Spinal cord (tissue), 10 donors: ENCODE measurements around the gene PIANP. TPM values are rescaled to one million over a fixed set of nuclear protein-coding genes. Genes with fewer than 3 reads are reported as not detected.
"Not testable (repeated sequence)": the region's sequence is repeated elsewhere in the genome, so short reads cannot be mapped to it uniquely, and the experiment has no call there.

Source experiments
- DNase-seq, 6 donors: peaks; one replicate each; pipeline versions ENCODE4 v3.0.0 to v3.0.0-alpha.2; 2013 to 2015; ENCODE audit warnings: low spot score in 6 of 6, low read depth in 4 of 6
- H3K27ac ChIP-seq: one replicate; pipeline ENCODE4 v1.5.1; 2013; ENCODE audit warnings: low read depth, low read length, control low read depth
- H3K27me3 ChIP-seq: one replicate; pipeline ENCODE4 v1.6.1; 2013; ENCODE audit warnings: low read length; ENCODE audit not compliant: control insufficient read depth, insufficient read depth
- H3K36me3 ChIP-seq: one replicate; pipeline ENCODE4 v1.6.1; 2013; ENCODE audit warnings: low read length; ENCODE audit not compliant: control insufficient read depth, insufficient read depth
- H3K4me1 ChIP-seq: one replicate; pipeline ENCODE4 v1.6.1; 2013; ENCODE audit warnings: low read length; ENCODE audit not compliant: control insufficient read depth, insufficient read depth
- H3K4me3 ChIP-seq: one replicate; pipeline ENCODE4 v1.5.1; 2013; ENCODE audit warnings: low read depth, low read length, control low read depth
- H3K9me3 ChIP-seq: one replicate; pipeline ENCODE4 v1.6.1; 2013; ENCODE audit warnings: low read length; ENCODE audit not compliant: control insufficient read depth, insufficient read depth
- WGBS: methylation state at CpG from one replicate; pipeline ENCODE4 v1.1.5; 2013; ENCODE audit warnings: missing lambda C conversion rate; ENCODE audit not compliant: insufficient coverage; 5-methylcytosine and 5-hydroxymethylcytosine counted together
- polyA plus RNA-seq, 2 donors: library from polyadenylated mRNA; unstranded; fragments of 120-200 nt; gene quantifications; one replicate each; pipeline ENCODE4 v1.2.1, GENCODE V29; 2013; ENCODE audit not compliant: insufficient read length in 2 of 2
- total RNA-seq, 2 donors: library from RNA; depleted of rRNA in 1 of 2; stranded (reverse); fragments of 120-200 nt in 1 of 2; fragments of >200 nt in 1 of 2; gene quantifications; one replicate each; pipeline versions ENCODE4 v1.2.3 to v1.2.4, GENCODE V29; 2013 to 2014
- donor health status: healthy.

Gene PIANP
- total and polyA plus RNA-seq, 4 donors, result 2.0 to 86.8 (median 42.7) TPM

DNA sequence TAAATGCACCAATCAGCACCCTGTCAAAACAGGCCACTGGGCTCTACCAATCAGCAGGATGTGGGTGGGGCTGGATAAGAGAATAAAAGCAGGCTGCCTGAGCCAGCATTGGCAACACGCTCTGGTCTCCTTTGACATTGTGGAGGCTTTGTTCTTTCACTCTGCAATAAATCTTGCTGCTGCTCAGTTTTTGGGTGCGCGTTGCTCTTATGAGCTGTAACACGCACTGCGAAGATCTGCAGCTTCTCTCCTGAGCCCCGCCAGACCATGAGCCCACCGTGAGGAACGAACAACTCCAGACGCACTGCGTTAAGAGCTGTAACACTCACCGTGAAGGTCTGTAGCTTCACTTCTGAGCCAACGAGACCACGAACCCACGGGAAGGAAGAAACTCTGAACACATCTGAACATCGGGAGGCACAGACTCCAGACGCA lies 8.4 kb upstream of the PIANP start:
- Histone ChIP-seq H3K9me3 (no peaks in the 10 kb centered on the region), H3K36me3 (no peaks in the 10 kb centered on the region), H3K4me1 (no peaks in the 10 kb centered on the region), H3K4me3 (no peak overlapping the region), H3K27ac (no peak overlapping the region), H3K27me3 (no peaks in the 10 kb centered on the region)
- 64% methylated on average over 16 of the region's 16 CpGs for WGBS
- DNase-seq, result no peak

GRCh38 chr12:6708351-6708750 lies 7.7 kb upstream of the PIANP start:
- H3K27me3 ChIP-seq, H3K36me3 ChIP-seq, H3K9me3 ChIP-seq, H3K4me3 ChIP-seq, H3K27ac ChIP-seq, H3K4me1 ChIP-seq, DNase-seq: not testable (repeated sequence)
- WGBS, result 94% methylated on average over 21 of the region's 21 CpGs

DNA sequence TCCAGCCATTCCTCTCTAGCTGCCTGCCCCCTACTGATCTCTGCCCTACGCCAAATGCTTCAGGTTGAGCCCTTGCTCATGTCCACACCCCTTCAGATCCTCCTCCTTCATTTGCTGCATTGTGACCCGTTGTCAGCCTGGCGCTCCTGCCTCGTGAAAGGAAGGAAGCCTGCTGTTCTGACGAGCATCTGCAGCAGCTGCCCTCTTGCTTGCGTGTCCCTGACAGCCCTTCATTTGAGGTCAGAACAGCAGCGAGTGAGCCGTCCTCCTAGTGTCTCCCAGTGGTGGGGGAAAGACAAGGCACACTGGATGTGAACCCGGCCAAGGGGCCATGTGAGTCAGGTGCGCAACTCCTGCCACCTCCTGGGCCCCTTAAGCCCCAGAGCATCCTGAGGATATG lies 3.0 kb upstream of the PIANP start:
- DNase-seq, result no peak
- Histone ChIP-seq H3K27ac (no peak overlapping the region), H3K9me3 (no peaks in the 10 kb centered on the region), H3K36me3 (no peaks in the 10 kb centered on the region), H3K27me3 (peaks cover 20% of the 10 kb centered on the region), H3K4me1 (peaks cover 21% of the 10 kb centered on the region), H3K4me3 (no peak overlapping the region)
- WGBS, result 14% methylated on average over 10 of the region's 10 CpGs

DNA sequence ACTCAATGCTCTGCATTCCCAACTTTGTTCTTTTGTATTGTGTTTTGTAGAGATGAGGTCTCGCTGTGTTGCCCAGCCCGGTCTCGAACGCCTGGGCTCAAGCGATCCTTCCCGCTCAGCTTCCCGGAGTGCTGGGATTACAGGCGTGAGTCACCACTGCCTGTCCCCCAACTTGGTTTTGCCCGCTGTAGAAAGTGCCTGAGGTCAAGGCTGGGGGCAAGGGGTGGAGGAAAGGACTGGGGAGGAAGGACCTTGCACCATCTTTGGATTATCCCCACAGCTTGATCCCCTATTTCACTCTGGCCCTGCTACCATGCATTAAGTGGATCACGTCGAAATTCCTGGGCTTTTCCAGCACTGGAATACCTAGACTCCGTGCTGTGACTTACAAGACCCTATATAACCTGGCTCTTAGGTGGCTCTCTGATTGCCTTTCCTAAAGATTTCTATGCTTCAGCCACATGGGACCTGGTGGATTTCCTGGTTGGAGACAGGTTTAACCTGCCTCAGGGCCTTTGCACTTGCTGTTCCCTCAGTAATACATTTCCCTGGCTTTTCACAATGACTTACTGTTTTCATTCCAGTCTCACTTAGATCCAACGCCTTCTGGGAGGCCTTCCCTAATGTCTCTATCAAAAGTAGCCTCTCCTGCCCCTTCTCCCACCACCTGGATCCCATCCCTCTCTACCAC lies 608 bp upstream of the PIANP start:
- peak overlapping the region; percentile 25 for H3K27ac ChIP-seq
- H3K4me1 ChIP-seq, result peaks cover 21% of the 10 kb centered on the region
- peak overlapping the region; percentile 58 for H3K4me3 ChIP-seq
- H3K36me3 ChIP-seq, result peaks cover 16% of the 10 kb centered on the region
- peaks cover 20% of the 10 kb centered on the region for H3K27me3 ChIP-seq
- WGBS, result 25% methylated on average over 13 of the region's 13 CpGs
- DNase-seq, result no peak
- H3K9me3 ChIP-seq, result no peaks in the 10 kb centered on the region

DNA sequence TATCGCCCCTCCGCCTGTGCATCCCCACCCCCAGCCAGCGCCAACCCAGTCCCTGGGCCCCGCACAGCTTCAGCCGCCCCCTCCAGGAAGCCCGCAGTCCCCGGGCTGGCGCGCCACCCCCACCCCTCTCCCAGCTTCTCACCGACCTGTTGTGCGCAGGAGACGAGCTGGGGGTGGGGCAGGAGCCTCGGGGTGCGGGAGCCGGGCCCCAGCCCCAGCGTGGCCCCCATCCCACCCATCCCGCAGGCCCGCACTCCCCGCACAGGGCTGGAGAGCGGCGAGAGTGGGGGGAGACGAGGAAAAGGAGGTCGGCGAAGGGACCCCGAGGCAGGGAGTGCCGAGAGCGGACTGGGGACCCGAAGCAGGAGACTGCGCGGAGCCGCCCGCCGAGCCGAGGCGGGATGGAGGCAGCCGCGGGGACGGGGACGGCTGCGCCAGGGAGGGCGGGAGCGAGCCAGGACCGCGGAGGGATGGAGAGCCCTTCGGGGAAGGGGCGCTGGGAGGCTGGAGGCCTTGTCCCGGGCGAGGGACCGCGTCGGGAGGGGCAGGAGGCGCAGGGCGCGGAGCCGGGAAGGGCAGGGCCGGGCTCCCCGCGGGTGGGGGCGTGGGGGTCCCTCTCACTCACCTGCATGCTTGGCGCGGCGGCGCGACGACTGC lies 498 bp downstream of the PIANP start:
- H3K36me3 ChIP-seq, result peaks cover 27% of the 10 kb centered on the region
- H3K27ac ChIP-seq, result peak overlapping the region; percentile 25
- peaks cover 20% of the 10 kb centered on the region for H3K27me3 ChIP-seq
- peak overlapping the region; percentile 38 for H3K4me3 ChIP-seq
- peak in 2 of 6 donors; percentile 63 to 67 for DNase-seq
- H3K9me3 ChIP-seq, result no peaks in the 10 kb centered on the region
- WGBS, result under 1% methylated on average over 54 of the region's 65 CpGs
- H3K4me1 ChIP-seq, result peaks cover 21% of the 10 kb centered on the region

GRCh38 chr12:6699259-6699988 lies 1.2 kb downstream of the PIANP start:
- 12% methylated on average over 11 of the region's 16 CpGs for WGBS
- Histone ChIP-seq H3K27me3 (peaks cover 20% of the 10 kb centered on the region), H3K4me3 (peak overlapping the region; percentile 38), H3K27ac (no peak overlapping the region), H3K4me1 (peaks cover 21% of the 10 kb centered on the region), H3K9me3 (no peaks in the 10 kb centered on the region), H3K36me3 (peaks cover 34% of the 10 kb centered on the region)
- DNase-seq, result no peak

- Histone ChIP-seq H3K27ac (no peak overlapping the region), H3K9me3 (no peaks in the 10 kb centered on the region), H3K27me3 (peaks cover 17% of the 10 kb centered on the region), H3K4me3 (no peak overlapping the region), H3K4me1 (peaks cover 21% of the 10 kb centered on the region), H3K36me3 (peaks cover 42% of the 10 kb centered on the region)
- DNase-seq, result no peak
- WGBS, result 77% methylated on average over 6 of the region's 8 CpGs
These were observed 2.1 kb downstream of the PIANP start for GRCh38 chr12:6698352-6699046.

DNA sequence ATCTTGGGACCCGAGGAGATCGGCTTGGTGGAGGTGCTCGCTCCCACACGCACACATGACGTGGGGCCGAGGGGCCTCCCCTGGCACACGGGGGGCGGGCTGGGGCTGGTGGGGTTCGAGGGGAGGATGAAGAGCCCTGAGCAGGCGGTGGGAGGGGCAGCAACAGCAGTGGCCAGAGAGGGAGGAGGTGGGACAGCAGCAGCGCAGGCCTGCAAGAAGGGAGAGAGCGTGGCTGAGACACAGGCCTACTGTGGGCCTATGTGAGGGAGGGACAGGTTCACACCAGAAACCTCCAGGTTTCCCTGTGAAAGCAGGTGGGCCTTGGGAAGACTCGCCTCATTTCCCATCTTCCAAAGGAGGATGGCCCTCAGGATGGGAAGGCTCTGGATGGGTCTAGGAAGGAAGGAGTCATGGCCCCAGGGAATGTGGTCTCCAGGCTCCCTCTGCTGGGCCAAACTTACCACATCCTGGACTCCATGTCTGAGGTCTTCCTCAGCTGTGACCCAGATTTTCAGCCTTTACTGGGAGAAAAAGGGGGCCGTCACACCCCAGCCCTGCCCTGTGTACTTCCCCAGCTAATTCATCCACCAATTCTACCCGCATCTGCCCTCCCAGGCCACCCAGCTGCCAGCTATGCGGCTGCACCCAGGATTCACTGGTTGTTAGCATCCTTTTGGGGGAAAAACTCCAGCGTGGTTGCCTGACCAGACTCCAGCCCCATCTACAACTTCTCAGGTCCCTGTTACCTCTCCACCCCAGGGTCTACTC lies 2.8 kb downstream of the PIANP start:
- DNase-seq, result peak in 2 of 6 donors; percentile 16 to 41
- peaks cover 16% of the 10 kb centered on the region for H3K27me3 ChIP-seq
- peaks cover 21% of the 10 kb centered on the region for H3K4me1 ChIP-seq
- H3K27ac ChIP-seq, result no peak overlapping the region
- peaks cover 48% of the 10 kb centered on the region for H3K36me3 ChIP-seq
- 71% methylated on average over 13 of the region's 17 CpGs for WGBS
- no peaks in the 10 kb centered on the region for H3K9me3 ChIP-seq
- H3K4me3 ChIP-seq, result no peak overlapping the region
